PFSK-1 (cell line): ENCODE data around the gene MAGI2.

Source experiments
- POLR2AphosphoS5 ChIP-seq: IDR thresholded peaks from 2 replicates; pipeline ENCODE4 v1.6.1; 2012; ENCODE audit warnings: low read depth, mild to moderate bottlenecking, control low read depth, low read length, moderate library complexity
- TAF1 ChIP-seq: IDR thresholded peaks from 2 replicates; pipeline ENCODE4 v1.6.1; 2012; ENCODE audit warnings: low read length, control low read depth, borderline replicate concordance; ENCODE audit not compliant: insufficient read depth

GRCh38 chr7:79008786-79009185 is 444.7 kb downstream of the MAGI2 start:
- TF ChIP-seq TAF1 (no peak), POLR2AphosphoS5 (no peak)
